Epithelial cell of esophagus (primary cell): ENCODE data around the gene TMEM63A.
A peak's percentile ranks its signal among the peaks of the same experiment; 100 is the strongest.

Experiments
- DNase-seq: peaks from one replicate; pipeline ENCODE4 v3.0.0; 2010; ENCODE audit warnings: low read depth
- H3K4me3 ChIP-seq: 2 replicates; pipeline ENCODE4 v1.5.1; 2011; ENCODE audit warnings: mild to moderate bottlenecking, low read length, control low read depth
- TF ChIP-seq, protein P1 (sequence below): IDR thresholded peaks from 2 replicates; pipeline ENCODE4 v1.5.1; 2011; ENCODE audit warnings: low read depth, mild to moderate bottlenecking, low read length, control low read depth, inconsistent platforms; ENCODE audit not compliant: insufficient read depth; ENCODE audit errors: missing control alignments

TMEM63A gene

DNA sequence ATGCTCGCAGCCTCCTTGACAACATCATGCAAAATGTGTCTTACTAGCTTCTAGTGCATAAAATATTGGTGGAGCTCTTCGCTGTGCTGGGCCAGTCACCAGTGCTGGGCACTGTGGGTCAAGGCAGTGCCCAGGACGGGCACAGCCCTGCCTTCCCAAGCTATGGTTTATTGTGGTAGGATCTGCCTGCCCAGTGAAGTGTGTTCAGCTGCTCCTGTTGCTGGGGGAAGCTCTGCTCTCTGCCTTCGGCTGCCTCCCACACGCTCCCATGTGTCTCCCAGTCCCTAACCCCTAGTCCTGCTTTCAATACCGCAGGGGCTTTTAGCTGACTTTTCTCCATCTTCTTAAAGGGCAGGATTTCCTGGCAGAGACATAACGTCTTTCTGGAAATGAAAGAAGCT lies 56.6 kb downstream of the TMEM63A start:
- TF ChIP-seq, protein P1, sequence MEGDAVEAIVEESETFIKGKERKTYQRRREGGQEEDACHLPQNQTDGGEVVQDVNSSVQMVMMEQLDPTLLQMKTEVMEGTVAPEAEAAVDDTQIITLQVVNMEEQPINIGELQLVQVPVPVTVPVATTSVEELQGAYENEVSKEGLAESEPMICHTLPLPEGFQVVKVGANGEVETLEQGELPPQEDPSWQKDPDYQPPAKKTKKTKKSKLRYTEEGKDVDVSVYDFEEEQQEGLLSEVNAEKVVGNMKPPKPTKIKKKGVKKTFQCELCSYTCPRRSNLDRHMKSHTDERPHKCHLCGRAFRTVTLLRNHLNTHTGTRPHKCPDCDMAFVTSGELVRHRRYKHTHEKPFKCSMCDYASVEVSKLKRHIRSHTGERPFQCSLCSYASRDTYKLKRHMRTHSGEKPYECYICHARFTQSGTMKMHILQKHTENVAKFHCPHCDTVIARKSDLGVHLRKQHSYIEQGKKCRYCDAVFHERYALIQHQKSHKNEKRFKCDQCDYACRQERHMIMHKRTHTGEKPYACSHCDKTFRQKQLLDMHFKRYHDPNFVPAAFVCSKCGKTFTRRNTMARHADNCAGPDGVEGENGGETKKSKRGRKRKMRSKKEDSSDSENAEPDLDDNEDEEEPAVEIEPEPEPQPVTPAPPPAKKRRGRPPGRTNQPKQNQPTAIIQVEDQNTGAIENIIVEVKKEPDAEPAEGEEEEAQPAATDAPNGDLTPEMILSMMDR = no peak
- no peak overlapping the region for H3K4me3 ChIP-seq
- DNase-seq = no peak

DNA sequence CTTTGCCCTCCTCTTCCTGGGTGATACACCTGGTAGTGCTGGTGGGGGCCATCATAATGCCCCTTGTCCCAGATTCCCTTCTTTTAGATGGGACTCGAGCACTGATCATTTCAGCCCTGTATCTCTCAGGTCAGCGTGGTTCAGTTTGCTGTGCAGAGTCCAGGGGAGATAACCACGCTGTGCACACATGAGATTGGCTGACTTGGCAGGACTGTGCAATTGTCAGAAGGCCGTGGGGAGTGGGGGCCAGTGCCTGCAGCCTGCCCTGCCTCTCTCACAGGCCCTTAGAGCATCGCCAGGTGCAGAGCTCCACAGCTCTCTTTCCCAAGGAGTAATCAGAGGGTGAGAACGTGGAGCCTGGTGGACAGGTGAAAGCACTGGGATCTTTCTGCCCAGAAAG lies 57.1 kb downstream of the TMEM63A start:
- no peak overlapping the region for H3K4me3 ChIP-seq
- DNase-seq = no peak
- TF ChIP-seq, protein P1 = no peak

DNA sequence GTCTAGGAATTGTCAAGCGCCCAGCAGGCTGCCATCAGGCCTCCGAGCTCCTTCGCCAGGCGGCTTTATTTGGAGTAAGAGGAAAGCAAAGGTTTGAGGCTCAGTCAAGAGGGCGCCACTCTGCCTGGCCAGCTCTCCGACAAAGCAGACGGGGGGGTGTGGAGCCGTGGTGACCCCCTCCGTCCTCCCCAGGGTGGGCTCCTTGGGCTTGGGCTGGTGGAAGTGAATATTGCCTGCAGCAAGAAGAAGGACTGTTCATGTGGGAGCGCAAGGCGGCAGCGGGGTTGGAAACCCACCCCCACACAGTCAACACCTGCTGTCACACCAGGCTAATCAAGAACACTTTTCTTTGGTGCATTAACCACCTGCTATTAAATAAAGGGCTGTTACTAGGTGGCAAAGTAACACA lies 57.6 kb downstream of the TMEM63A start:
- TF ChIP-seq, protein P1 = no peak
- DNase-seq = no peak

DNA sequence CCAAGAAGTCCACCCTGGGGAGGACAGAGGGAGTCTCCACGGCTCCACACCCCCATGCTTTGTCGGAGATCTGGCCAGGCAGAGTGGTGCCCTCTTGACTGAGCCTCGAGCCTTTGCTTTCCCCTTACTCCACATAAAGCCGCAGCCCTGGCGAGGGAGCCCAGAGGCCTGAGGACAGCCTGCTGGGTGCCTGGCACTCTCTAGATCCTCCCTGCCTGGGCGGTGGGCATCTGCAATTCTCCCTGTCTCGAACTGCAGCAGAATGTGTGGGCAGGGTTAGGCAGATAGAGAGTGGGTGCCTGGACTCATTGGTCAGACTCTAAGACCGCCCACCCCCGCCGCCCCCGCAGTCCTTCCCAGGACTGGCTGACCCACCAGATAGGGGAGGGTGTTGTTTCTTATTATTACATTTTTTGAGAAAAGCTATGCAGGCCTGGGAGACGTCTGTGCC lies 58.3 kb downstream of the TMEM63A start:
- no peak for DNase-seq
- TF ChIP-seq, protein P1 = no peak
- no peak overlapping the region for H3K4me3 ChIP-seq

More for the DNA sequence above, 57.6 kb downstream of the TMEM63A start:
- H3K4me3 ChIP-seq = no peak overlapping the region

DNA sequence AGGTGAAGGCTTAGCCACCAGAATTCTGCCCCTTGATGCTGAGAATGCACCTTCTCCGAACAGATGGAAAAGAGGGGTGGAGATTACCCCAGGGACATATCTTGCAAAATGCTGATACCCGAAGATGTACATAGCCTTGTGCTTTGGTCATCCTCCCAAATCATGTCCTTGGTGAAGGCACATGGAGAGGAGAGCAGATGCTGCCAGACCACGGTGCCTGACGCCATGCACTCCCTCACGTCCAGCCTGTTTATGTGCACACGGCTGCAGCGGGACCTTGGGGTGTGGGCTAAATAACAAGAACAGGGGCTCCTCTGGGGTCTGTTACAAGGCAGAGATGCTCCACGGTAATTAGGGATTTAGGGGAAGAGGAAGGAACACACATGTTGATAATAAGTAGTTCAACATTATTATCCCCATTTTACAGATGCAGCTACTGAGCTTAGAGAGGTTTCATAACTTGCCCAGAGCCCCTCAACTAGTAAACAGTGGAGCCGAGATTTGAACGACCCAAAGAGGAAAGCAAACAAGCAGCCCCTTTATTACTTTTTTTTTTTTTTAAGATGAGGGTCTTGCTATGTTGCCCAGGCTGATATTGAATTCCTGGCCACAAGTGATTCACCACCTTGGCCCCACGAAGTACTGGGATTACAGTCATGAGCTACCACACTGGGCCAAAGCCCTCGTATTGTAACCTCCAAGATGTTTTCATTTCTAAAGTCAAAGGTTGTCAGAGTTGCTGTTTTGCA lies 59.4 kb downstream of the TMEM63A start:
- TF ChIP-seq, protein P1 = no peak
- H3K4me3 ChIP-seq = no peak overlapping the region

DNA sequence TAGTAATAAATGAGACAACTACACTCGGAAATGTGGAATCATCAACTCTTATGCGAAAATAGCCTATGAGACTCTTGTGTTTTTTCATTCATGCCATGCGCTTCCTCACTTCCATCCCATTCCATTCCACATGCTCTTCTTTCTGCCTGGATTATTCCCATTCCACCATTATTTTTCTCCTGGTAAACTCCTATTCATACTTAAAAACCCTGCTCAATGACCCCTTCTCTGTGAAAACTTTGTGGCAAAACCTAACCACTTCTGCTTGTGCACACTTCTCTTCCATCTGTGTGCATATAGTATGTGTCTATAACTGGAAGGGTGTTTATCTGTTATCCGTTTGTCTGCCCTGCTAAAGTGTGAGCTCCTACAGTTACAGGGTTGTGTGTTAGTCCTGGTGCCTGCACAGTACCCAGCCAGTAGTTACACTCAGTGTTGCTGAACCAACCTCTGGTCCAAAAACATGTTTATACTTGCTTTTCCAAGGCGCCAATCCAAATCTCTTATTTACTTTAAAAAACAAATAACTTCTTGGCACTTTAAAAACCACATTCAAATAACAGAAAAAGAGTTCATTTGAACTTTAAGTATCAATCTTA lies 61.6 kb downstream of the TMEM63A start:
- no peak overlapping the region for H3K4me3 ChIP-seq
- peak; percentile 61 for DNase-seq
- TF ChIP-seq, protein P1 = no peak

More for the DNA sequence above, 59.4 kb downstream of the TMEM63A start:
- no peak for DNase-seq
